GM12892 (cell line): ENCODE data around the gene EMX2.

ENCODE experiments used
- POLR2A ChIP-seq: IDR thresholded peaks from 2 replicates; pipeline ENCODE4 v1.6.1; 2011; ENCODE audit warnings: low read depth, low read length, control low read depth
- POLR2AphosphoS5 ChIP-seq: IDR thresholded peaks from 2 replicates; pipeline ENCODE4 v1.6.1; 2011; ENCODE audit warnings: low read depth, low read length, control low read depth

DNA sequence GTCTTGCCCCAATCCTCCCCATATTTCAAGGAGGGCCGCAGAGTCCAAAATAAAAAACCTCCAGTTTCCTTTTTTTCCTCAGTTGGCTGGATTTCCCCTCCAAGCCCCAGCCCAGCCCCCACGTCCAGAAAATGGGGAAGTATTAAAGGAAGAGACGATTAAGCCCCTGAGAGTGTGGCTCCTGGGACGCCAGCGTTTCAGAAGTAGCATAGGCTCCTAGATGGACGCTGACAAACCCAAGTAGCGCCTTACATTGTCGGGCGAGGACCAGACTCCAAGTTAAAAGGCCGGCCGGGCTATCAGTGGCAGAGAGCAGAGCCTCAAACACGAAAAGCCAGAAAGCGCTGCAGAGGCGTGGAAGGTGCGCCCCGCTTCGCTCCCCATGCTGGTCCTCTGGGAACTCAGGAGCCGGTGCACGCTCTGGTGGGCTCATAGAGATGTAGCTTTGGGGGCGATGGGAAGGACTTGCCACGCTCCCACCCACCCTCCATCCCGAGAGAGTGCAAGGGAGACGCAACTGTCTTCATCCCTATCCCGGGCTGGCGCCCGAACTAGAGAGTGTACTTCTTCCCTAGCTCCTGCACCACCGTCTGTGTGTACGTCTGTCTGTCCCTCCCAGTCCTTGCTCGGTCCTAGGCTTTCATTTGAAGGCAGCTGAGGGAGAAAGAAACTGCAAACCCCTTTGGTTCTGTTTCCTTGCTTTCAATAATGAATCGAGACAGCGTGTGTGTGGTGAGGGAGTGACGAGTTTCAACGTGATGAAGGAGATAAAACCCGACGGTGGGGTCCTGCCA, 6.3 kb upstream of the EMX2 start:
- no peak for TF ChIP-seq POLR2A
- TF ChIP-seq POLR2AphosphoS5: no peak
